ENCODE measurements around the gene ACOXL.

The ACOXL gene

DNA sequence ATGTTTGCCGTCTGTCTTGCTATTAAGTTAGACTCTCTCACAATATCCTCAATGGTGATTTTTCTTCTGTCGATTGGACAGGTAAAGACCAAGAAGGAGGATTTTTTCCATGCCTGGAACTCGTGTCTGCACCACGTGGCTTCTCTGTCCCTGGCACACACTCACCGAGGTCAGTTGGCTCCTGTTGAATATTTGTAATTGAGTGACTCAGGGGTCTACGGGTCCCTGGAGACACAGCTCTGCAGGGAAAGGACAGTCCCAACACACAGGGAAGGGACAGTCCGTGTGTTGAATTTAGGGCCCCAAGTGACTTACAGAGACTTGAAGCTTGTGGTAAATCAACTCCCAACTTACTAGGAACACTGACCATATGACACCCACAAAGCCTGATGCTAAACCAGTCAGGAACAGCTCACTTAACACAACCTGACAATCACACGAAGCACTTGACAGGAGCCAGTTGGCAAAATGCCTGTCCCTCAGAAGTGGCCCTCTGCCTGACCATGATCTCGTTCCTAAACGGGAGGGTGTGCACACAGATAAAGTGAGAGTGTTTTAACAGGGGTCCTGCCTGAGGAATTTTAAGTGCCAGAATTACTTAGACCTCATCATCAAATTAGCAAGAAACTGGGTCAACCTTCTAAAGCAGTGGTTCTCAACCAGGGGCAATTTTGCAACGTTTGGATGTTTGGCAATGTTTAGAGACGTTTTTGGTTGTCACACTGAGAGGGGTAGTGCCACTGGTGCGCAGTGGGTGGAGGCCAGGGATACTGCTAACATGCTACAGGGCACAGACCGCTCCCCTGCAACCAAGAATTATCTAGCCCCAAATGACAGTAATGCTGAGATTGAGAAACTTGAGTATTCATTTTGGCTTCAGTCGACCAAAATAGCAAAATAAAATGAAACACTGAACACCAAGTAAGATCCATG lies 299.4 kb downstream of the ACOXL start:
- ChIA-PET CTCF (no interaction called here), POLR2A (ENCODE audit: low non-redundant PET) (no interaction called here)
- H3K27ac ChIP-seq, result no peak overlapping the region
- DNase-seq (ENCODE audit: low spot score), result no peak
- TF ChIP-seq, protein P1, sequence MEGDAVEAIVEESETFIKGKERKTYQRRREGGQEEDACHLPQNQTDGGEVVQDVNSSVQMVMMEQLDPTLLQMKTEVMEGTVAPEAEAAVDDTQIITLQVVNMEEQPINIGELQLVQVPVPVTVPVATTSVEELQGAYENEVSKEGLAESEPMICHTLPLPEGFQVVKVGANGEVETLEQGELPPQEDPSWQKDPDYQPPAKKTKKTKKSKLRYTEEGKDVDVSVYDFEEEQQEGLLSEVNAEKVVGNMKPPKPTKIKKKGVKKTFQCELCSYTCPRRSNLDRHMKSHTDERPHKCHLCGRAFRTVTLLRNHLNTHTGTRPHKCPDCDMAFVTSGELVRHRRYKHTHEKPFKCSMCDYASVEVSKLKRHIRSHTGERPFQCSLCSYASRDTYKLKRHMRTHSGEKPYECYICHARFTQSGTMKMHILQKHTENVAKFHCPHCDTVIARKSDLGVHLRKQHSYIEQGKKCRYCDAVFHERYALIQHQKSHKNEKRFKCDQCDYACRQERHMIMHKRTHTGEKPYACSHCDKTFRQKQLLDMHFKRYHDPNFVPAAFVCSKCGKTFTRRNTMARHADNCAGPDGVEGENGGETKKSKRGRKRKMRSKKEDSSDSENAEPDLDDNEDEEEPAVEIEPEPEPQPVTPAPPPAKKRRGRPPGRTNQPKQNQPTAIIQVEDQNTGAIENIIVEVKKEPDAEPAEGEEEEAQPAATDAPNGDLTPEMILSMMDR (conservative IDR thresholded peaks at IDR 0.05; ENCODE audit: low read depth), result no peak

DNA sequence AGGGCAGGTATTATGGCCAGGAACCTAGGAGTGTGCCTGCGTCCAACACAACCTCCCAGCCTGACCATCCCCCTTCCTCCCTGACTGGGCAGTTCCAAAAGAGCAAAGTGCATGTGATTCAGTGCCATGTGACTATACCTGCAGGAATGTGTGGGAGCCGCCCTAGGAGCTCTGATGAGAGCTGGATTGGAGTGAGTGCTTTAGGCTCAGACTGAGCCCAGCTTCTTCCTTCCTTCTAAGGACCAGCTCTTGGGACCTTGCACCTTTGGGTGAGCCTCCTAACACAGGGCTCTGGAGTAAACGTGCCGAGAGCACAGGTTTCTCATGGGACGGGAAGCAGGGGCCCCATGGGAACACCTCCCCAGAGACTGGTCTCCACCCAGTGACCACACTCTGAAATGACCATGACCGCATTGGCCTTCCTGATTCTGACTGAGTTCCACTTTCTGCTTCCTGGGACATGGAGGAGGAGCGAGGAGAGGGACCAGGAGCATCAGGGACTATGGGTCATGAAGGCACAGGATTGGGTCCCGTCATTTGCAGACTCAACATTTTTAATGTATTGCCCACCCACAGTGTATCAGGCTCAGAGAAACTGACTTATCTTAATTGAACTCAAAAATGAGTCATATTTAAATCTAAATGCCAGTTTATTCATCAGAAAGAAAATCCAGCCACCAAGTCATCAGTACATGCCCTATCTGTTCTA lies 300.5 kb downstream of the ACOXL start:
- DNase-seq (ENCODE audit: low spot score), result peak; percentile 81
- TF ChIP-seq, protein P1 (conservative IDR thresholded peaks at IDR 0.05; ENCODE audit: low read depth), result no peak
- no peak overlapping the region for H3K27ac ChIP-seq
- ChIA-PET POLR2A (ENCODE audit: low non-redundant PET) (no interaction called here), CTCF (no interaction called here)

DNA sequence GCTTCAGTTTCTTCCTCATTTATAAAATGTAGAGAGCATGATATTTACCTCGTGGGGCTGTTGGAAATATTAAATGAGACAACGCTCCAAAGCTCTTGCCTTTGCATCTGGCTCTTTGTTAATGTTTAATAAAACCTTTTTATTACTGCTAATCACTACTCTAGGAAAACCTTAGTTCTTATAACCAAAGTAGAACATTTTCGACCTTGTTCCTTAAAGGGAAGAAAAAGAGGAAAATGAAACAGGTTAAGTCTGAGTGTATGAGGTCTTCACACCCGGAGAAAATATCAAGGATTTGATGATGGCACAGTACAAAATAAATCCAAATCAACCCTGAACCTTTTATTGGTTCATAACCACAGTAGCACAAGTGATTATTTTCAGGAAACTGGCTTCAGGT lies 301.8 kb downstream of the ACOXL start:
- POLR2A ChIA-PET (ENCODE audit: low non-redundant PET), result no interaction called here
- no peak overlapping the region for H3K27ac ChIP-seq
- TF ChIP-seq, protein P1 (conservative IDR thresholded peaks at IDR 0.05; ENCODE audit: low read depth), result no peak
- no peak for DNase-seq (ENCODE audit: low spot score)
- CTCF ChIA-PET, result no interaction called here

DNA sequence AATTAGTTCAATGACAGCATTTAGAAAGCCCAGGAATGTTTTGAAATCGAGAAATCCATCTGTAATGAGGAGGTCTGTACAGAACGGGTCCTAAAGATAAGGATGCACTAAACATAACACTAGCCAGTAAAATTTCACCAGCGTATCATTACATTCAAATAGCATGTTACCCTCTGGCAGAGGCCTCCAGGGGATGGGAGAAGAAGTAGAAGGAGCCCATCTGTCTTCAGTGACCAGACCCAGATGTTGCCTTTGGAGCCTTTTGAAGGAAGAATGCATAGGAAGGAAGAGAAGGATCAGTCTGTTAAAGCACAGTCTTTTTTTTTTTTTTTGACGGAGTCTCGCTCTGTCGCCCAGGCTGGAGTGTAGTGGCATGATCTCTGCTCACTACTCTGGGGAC lies 302.2 kb downstream of the ACOXL start:
- no peak for DNase-seq (ENCODE audit: low spot score)
- ChIA-PET CTCF (no interaction called here), POLR2A (ENCODE audit: low non-redundant PET) (no interaction called here)
- H3K27ac ChIP-seq, result no peak overlapping the region
- TF ChIP-seq, protein P1 (conservative IDR thresholded peaks at IDR 0.05; ENCODE audit: low read depth), result no peak

DNA sequence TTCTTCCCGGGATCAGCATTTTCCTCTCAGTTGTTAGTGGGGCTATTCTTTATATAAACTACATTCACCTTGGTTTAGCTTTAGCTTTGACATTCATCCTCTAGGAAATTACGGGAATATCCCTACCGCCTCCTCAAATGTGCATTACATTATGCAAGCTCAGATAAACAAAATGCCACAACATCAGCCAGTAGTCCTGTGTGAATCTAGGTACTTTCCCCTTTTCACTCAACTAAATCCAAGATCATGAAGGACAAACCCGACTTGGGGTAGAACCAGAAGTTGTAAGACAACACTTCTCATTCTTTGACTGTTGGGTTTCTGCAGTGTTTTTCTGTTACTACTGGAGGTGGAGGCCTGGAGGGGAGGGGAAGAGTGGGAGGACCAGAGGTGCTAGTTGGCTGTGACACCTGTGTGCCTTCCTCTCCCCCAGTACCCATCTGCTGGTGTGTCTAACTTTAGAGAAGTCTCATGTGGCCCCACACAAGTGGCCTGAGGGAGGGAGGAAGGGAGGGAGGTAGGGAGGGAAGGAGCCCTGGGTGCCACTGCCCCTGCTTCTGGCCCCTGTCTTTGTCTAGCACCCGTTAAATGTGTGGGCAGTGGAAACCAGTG lies 303.6 kb downstream of the ACOXL start:
- POLR2A ChIA-PET (ENCODE audit: low non-redundant PET), result no interaction called here
- CTCF ChIA-PET, result no interaction called here
- TF ChIP-seq, protein P1 (conservative IDR thresholded peaks at IDR 0.05; ENCODE audit: low read depth), result no peak
- no peak for DNase-seq (ENCODE audit: low spot score)
- no peak overlapping the region for H3K27ac ChIP-seq

DNA sequence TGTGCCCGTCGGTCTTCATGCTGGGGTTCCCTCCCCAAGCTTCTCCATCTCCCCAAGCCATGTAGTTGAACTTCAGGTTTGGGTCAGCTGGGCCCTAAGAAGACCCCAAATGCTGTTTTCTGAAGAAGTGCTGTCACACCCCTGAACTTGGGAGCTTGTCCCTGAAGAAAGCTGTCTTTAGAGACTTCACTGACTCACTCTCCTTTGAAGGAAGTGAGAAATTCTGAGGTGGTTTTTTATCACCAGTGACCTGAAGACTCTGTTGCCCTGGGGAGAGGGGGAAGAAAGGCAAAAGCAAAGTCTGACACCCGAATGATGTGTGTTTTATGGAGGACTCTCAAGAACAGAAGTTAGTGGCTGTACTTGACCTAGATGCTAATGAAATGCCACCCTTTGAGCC lies 304.8 kb downstream of the ACOXL start:
- CTCF ChIA-PET, result no interaction called here
- POLR2A ChIA-PET (ENCODE audit: low non-redundant PET), result no interaction called here
- DNase-seq (ENCODE audit: low spot score), result no peak
- H3K27ac ChIP-seq, result no peak overlapping the region
- TF ChIP-seq, protein P1 (conservative IDR thresholded peaks at IDR 0.05; ENCODE audit: low read depth), result no peak

All from RWPE1 (cell line).